ENCODE measurements around the gene DCAF11.

DNA sequence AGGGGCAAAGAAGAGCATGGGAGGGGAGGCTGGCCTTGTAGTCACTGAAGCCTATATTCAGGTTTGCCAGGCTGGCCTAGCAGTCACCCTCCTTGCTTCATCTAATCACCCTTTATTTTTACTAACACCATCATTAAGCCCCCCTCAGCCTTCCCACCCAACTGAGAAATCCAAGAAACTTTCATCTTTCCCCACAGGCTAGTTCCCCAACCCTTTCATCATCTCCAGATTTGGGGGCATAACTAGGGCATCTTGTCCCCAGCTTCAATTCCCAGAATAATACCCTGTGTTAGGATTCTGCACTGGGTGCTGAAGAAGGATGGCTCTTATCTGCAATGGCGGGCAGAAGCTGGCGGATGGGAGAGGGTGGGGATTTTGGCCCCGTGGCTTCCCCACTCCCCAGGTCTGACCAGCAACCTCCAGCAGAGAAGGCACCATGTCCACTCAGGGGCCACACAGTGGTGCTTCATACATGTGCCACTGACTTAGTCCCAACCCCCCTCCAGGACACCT, 13.5 kb upstream of the DCAF11 start:
- no peak for TF ChIP-seq EZH2 (IDR thresholded peaks at IDR 0.05; ENCODE audit: borderline replicate concordance, low read depth, low read length, poor library complexity, severe bottlenecking)
- TF ChIP-seq, protein P1, sequence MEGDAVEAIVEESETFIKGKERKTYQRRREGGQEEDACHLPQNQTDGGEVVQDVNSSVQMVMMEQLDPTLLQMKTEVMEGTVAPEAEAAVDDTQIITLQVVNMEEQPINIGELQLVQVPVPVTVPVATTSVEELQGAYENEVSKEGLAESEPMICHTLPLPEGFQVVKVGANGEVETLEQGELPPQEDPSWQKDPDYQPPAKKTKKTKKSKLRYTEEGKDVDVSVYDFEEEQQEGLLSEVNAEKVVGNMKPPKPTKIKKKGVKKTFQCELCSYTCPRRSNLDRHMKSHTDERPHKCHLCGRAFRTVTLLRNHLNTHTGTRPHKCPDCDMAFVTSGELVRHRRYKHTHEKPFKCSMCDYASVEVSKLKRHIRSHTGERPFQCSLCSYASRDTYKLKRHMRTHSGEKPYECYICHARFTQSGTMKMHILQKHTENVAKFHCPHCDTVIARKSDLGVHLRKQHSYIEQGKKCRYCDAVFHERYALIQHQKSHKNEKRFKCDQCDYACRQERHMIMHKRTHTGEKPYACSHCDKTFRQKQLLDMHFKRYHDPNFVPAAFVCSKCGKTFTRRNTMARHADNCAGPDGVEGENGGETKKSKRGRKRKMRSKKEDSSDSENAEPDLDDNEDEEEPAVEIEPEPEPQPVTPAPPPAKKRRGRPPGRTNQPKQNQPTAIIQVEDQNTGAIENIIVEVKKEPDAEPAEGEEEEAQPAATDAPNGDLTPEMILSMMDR (conservative IDR thresholded peaks at IDR 0.05; ENCODE audit: low read depth, low read length), result no peak
